ENCODE data around the gene GOLGA8B.
"Not testable (repeated sequence)": the region's sequence is repeated elsewhere in the genome, so short reads cannot be mapped to it uniquely, and the experiment has no call there.

GOLGA8B gene

GRCh38 chr15:34572921-34573320, 10.5 kb downstream of the GOLGA8B start:
- H3K9ac ChIP-seq (ENCODE audit: low read length); H3K4me3 ChIP-seq (ENCODE audit: low read length); H3K9me3 ChIP-seq (ENCODE audit: control insufficient read depth, low read length); H3K27me3 ChIP-seq (ENCODE audit: control insufficient read depth, insufficient read depth, low read length); H3K36me3 ChIP-seq (ENCODE audit: control insufficient read depth, insufficient read depth, low read length); H3K4me1 ChIP-seq (ENCODE audit: control insufficient read depth, insufficient read depth, low read length): not testable (repeated sequence)

- not testable (repeated sequence) for H3K27me3 ChIP-seq (ENCODE audit: control insufficient read depth, insufficient read depth, low read length); H3K36me3 ChIP-seq (ENCODE audit: control insufficient read depth, insufficient read depth, low read length); H3K4me1 ChIP-seq (ENCODE audit: control insufficient read depth, insufficient read depth, low read length); H3K4me3 ChIP-seq (ENCODE audit: low read length); H3K9me3 ChIP-seq (ENCODE audit: control insufficient read depth, low read length); H3K9ac ChIP-seq (ENCODE audit: low read length)
These were observed 11.3 kb downstream of the GOLGA8B start for GRCh38 chr15:34572019-34572641.

GRCh38 chr15:34569670-34570396, 13.6 kb downstream of the GOLGA8B start:
- H3K36me3 ChIP-seq (ENCODE audit: control insufficient read depth, insufficient read depth, low read length); H3K4me1 ChIP-seq (ENCODE audit: control insufficient read depth, insufficient read depth, low read length); H3K9ac ChIP-seq (ENCODE audit: low read length); H3K9me3 ChIP-seq (ENCODE audit: control insufficient read depth, low read length); H3K27me3 ChIP-seq (ENCODE audit: control insufficient read depth, insufficient read depth, low read length); H3K4me3 ChIP-seq (ENCODE audit: low read length): not testable (repeated sequence)

- not testable (repeated sequence) for H3K36me3 ChIP-seq (ENCODE audit: control insufficient read depth, insufficient read depth, low read length); H3K9me3 ChIP-seq (ENCODE audit: control insufficient read depth, low read length); H3K4me1 ChIP-seq (ENCODE audit: control insufficient read depth, insufficient read depth, low read length); H3K27me3 ChIP-seq (ENCODE audit: control insufficient read depth, insufficient read depth, low read length); H3K9ac ChIP-seq (ENCODE audit: low read length); H3K4me3 ChIP-seq (ENCODE audit: low read length)
These were observed 16.3 kb downstream of the GOLGA8B start for GRCh38 chr15:34567174-34567573.

GRCh38 chr15:34564711-34565110, 18.7 kb downstream of the GOLGA8B start:
- not testable (repeated sequence) for H3K4me3 ChIP-seq (ENCODE audit: low read length); H3K36me3 ChIP-seq (ENCODE audit: control insufficient read depth, insufficient read depth, low read length); H3K9ac ChIP-seq (ENCODE audit: low read length)

GRCh38 chr15:34560814-34561213, 22.6 kb downstream of the GOLGA8B start:
- not testable (repeated sequence) for H3K4me3 ChIP-seq (ENCODE audit: low read length); H3K9ac ChIP-seq (ENCODE audit: low read length); H3K36me3 ChIP-seq (ENCODE audit: control insufficient read depth, insufficient read depth, low read length); H3K4me1 ChIP-seq (ENCODE audit: control insufficient read depth, insufficient read depth, low read length); H3K9me3 ChIP-seq (ENCODE audit: control insufficient read depth, low read length); H3K27me3 ChIP-seq (ENCODE audit: control insufficient read depth, insufficient read depth, low read length)

More at GRCh38 chr15:34564711-34565110, 18.7 kb downstream of the GOLGA8B start:
- H3K4me1 ChIP-seq (ENCODE audit: control insufficient read depth, insufficient read depth, low read length); H3K27me3 ChIP-seq (ENCODE audit: control insufficient read depth, insufficient read depth, low read length); H3K9me3 ChIP-seq (ENCODE audit: control insufficient read depth, low read length): not testable (repeated sequence)

- H3K4me3 ChIP-seq (ENCODE audit: low read length); H3K36me3 ChIP-seq (ENCODE audit: control insufficient read depth, insufficient read depth, low read length); H3K9ac ChIP-seq (ENCODE audit: low read length); H3K9me3 ChIP-seq (ENCODE audit: control insufficient read depth, low read length); H3K4me1 ChIP-seq (ENCODE audit: control insufficient read depth, insufficient read depth, low read length); H3K27me3 ChIP-seq (ENCODE audit: control insufficient read depth, insufficient read depth, low read length): not testable (repeated sequence)
These were observed 23.7 kb downstream of the GOLGA8B start for GRCh38 chr15:34559764-34560163.

- H3K9me3 ChIP-seq (ENCODE audit: control insufficient read depth, low read length); H3K4me3 ChIP-seq (ENCODE audit: low read length); H3K9ac ChIP-seq (ENCODE audit: low read length); H3K27me3 ChIP-seq (ENCODE audit: control insufficient read depth, insufficient read depth, low read length); H3K4me1 ChIP-seq (ENCODE audit: control insufficient read depth, insufficient read depth, low read length); H3K36me3 ChIP-seq (ENCODE audit: control insufficient read depth, insufficient read depth, low read length): not testable (repeated sequence)
These were observed 28.3 kb downstream of the GOLGA8B start for GRCh38 chr15:34555162-34555561.

- not testable (repeated sequence) for H3K27me3 ChIP-seq (ENCODE audit: control insufficient read depth, insufficient read depth, low read length)
These were observed 28.7 kb downstream of the GOLGA8B start for GRCh38 chr15:34554716-34555115.

GRCh38 chr15:34554126-34554525, 29.3 kb downstream of the GOLGA8B start:
- not testable (repeated sequence) for H3K9me3 ChIP-seq (ENCODE audit: control insufficient read depth, low read length); H3K27me3 ChIP-seq (ENCODE audit: control insufficient read depth, insufficient read depth, low read length); H3K36me3 ChIP-seq (ENCODE audit: control insufficient read depth, insufficient read depth, low read length); H3K4me1 ChIP-seq (ENCODE audit: control insufficient read depth, insufficient read depth, low read length); H3K4me3 ChIP-seq (ENCODE audit: low read length); H3K9ac ChIP-seq (ENCODE audit: low read length)

More at GRCh38 chr15:34554716-34555115, 28.7 kb downstream of the GOLGA8B start:
- H3K9ac ChIP-seq (ENCODE audit: low read length); H3K9me3 ChIP-seq (ENCODE audit: control insufficient read depth, low read length); H3K4me3 ChIP-seq (ENCODE audit: low read length); H3K4me1 ChIP-seq (ENCODE audit: control insufficient read depth, insufficient read depth, low read length); H3K36me3 ChIP-seq (ENCODE audit: control insufficient read depth, insufficient read depth, low read length): not testable (repeated sequence)

- not testable (repeated sequence) for H3K9me3 ChIP-seq (ENCODE audit: control insufficient read depth, low read length); H3K36me3 ChIP-seq (ENCODE audit: control insufficient read depth, insufficient read depth, low read length); H3K9ac ChIP-seq (ENCODE audit: low read length); H3K4me3 ChIP-seq (ENCODE audit: low read length); H3K27me3 ChIP-seq (ENCODE audit: control insufficient read depth, insufficient read depth, low read length); H3K4me1 ChIP-seq (ENCODE audit: control insufficient read depth, insufficient read depth, low read length)
These were observed 33.3 kb downstream of the GOLGA8B start for GRCh38 chr15:34550129-34550528.

GRCh38 chr15:34549381-34549809, 34.1 kb downstream of the GOLGA8B start:
- not testable (repeated sequence) for H3K9ac ChIP-seq (ENCODE audit: low read length); H3K27me3 ChIP-seq (ENCODE audit: control insufficient read depth, insufficient read depth, low read length); H3K4me3 ChIP-seq (ENCODE audit: low read length); H3K9me3 ChIP-seq (ENCODE audit: control insufficient read depth, low read length); H3K36me3 ChIP-seq (ENCODE audit: control insufficient read depth, insufficient read depth, low read length); H3K4me1 ChIP-seq (ENCODE audit: control insufficient read depth, insufficient read depth, low read length)
